Measurements from ENCODE around the gene S1PR2. TPM values are rescaled to one million over a fixed set of nuclear protein-coding genes. Genes with fewer than 3 reads are reported as not detected.

The S1PR2 gene
- total RNA-seq, 2 donors from 2014 or later, result 8.3 to 15.6 TPM

- no peaks in the 10 kb centered on the region for H3K4me1 ChIP-seq (ENCODE audit: control insufficient read depth in 1 of 2, low read depth in 2 of 2)
- no peak for ATAC-seq (ENCODE audit: insufficient number of reproducible peaks, low FRiP score, low read depth)
- no peak for TF ChIP-seq CTCF (IDR thresholded peaks at IDR 0.05)
- no peaks in the 10 kb centered on the region for H3K9me3 ChIP-seq
- H3K27me3 ChIP-seq (replicated peaks; ENCODE audit: insufficient read depth), result no peaks in the 10 kb centered on the region
- H3K4me3 ChIP-seq, result no peak overlapping the region
- H3K27ac ChIP-seq, result no peak overlapping the region
- DNase-seq (ENCODE audit: low spot score), result no peak
- no peaks in the 10 kb centered on the region for H3K36me3 ChIP-seq
These were observed 19.4 kb downstream of the S1PR2 start for GRCh38 chr19:10211691-10212090.

- no peak for TF ChIP-seq CTCF (IDR thresholded peaks at IDR 0.05)
- Histone ChIP-seq H3K36me3 (no peaks in the 10 kb centered on the region), H3K27ac (no peak overlapping the region), H3K4me1 (ENCODE audit: control insufficient read depth in 1 of 2, low read depth in 2 of 2) (no peaks in the 10 kb centered on the region), H3K27me3 (replicated peaks; ENCODE audit: insufficient read depth) (no peaks in the 10 kb centered on the region), H3K4me3 (no peak overlapping the region), H3K9me3 (no peaks in the 10 kb centered on the region)
- DNase-seq (ENCODE audit: low spot score) (no peak), ATAC-seq (ENCODE audit: insufficient number of reproducible peaks, low FRiP score, low read depth) (no peak)
These were observed 20.1 kb downstream of the S1PR2 start for GRCh38 chr19:10211061-10211460.

- Histone ChIP-seq H3K36me3 (no peaks in the 10 kb centered on the region), H3K27ac (no peak overlapping the region), H3K27me3 (replicated peaks; ENCODE audit: insufficient read depth) (no peaks in the 10 kb centered on the region), H3K9me3 (no peaks in the 10 kb centered on the region), H3K4me3 (no peak overlapping the region), H3K4me1 (ENCODE audit: control insufficient read depth in 1 of 2, low read depth in 2 of 2) (no peaks in the 10 kb centered on the region)
- no peak for TF ChIP-seq CTCF (IDR thresholded peaks at IDR 0.05)
- no peak for DNase-seq (ENCODE audit: low spot score)
- no peak for ATAC-seq (ENCODE audit: insufficient number of reproducible peaks, low FRiP score, low read depth)
These were observed 21.8 kb downstream of the S1PR2 start for GRCh38 chr19:10209315-10209714.

- DNase-seq (ENCODE audit: low spot score) (no peak), ATAC-seq (ENCODE audit: insufficient number of reproducible peaks, low FRiP score, low read depth) (no peak)
- H3K9me3 ChIP-seq, result no peaks in the 10 kb centered on the region
- no peak overlapping the region for H3K4me3 ChIP-seq
- H3K27ac ChIP-seq, result no peak overlapping the region
- no peaks in the 10 kb centered on the region for H3K27me3 ChIP-seq (replicated peaks; ENCODE audit: insufficient read depth)
- no peak for TF ChIP-seq CTCF (IDR thresholded peaks at IDR 0.05)
- no peaks in the 10 kb centered on the region for H3K36me3 ChIP-seq
- no peaks in the 10 kb centered on the region for H3K4me1 ChIP-seq (ENCODE audit: control insufficient read depth in 1 of 2, low read depth in 2 of 2)
These were observed 24.1 kb downstream of the S1PR2 start for GRCh38 chr19:10207026-10207425.

- Histone ChIP-seq H3K27me3 (replicated peaks; ENCODE audit: insufficient read depth) (no peaks in the 10 kb centered on the region), H3K27ac (no peak overlapping the region), H3K9me3 (no peaks in the 10 kb centered on the region), H3K4me1 (ENCODE audit: control insufficient read depth in 1 of 2, low read depth in 2 of 2) (no peaks in the 10 kb centered on the region), H3K4me3 (no peak overlapping the region), H3K36me3 (no peaks in the 10 kb centered on the region)
- TF ChIP-seq CTCF (IDR thresholded peaks at IDR 0.05), result no peak
- DNase-seq (ENCODE audit: low spot score), result no peak
- ATAC-seq (ENCODE audit: insufficient number of reproducible peaks, low FRiP score, low read depth), result no peak
These were observed 24.8 kb downstream of the S1PR2 start for GRCh38 chr19:10206226-10206885.

All from thoracic aorta (tissue), 2 donors.